HCT116 (cell line): Measurements from ENCODE around the gene PAX2.

Experiments used
- JUND ChIP-seq: IDR thresholded peaks from 2 replicates; pipeline ENCODE4 v1.6.1; 2012
- POLR2A ChIP-seq: IDR thresholded peaks from 2 replicates; pipeline ENCODE4 v1.7.0; 2011; ENCODE audit warnings: borderline replicate concordance; ENCODE audit not compliant: insufficient read depth, insufficient read length; ENCODE audit errors: extremely low read depth
- POLR2AphosphoS5 ChIP-seq: IDR thresholded peaks from 2 replicates; pipeline ENCODE4 v1.6.1; 2011; ENCODE audit warnings: mild to moderate bottlenecking, low read depth, low read length, moderate library complexity
- RAD21 ChIP-seq: IDR thresholded peaks from 2 replicates; pipeline ENCODE4 v1.6.1; 2012; ENCODE audit warnings: low read depth, mild to moderate bottlenecking
- SP1 ChIP-seq: IDR thresholded peaks from 2 replicates; pipeline ENCODE4 v1.6.1; 2012; ENCODE audit warnings: low read depth
- SRF ChIP-seq: IDR thresholded peaks from 2 replicates; pipeline ENCODE4 v1.6.1; 2012; ENCODE audit warnings: low read depth
- TF ChIP-seq, protein P1 (sequence below), 3 experiments: fragments of 200-600 bp in 1 of 3; sonication (generic) in 1 of 3; IDR thresholded peaks in 2 of 3; conservative IDR thresholded peaks in 1 of 3; 2 replicates each; pipeline ENCODE4 v1.5.1; 2012 to 2017; ENCODE audit warnings: low read depth in 2 of 3, low read length in 2 of 3, antibody characterized with exemption in 1 of 3, borderline replicate concordance in 1 of 3, control low read depth in 1 of 3, mild to moderate bottlenecking in 1 of 3, mixed read lengths in 1 of 3, mixed run types in 1 of 3, moderate library complexity in 1 of 3; ENCODE audit not compliant: insufficient read depth in 1 of 3
- TF ChIP-seq, protein P2 (sequence below): IDR thresholded peaks from 2 replicates; pipeline ENCODE4 v1.6.1; 2012

- TF ChIP-seq, protein P1, sequence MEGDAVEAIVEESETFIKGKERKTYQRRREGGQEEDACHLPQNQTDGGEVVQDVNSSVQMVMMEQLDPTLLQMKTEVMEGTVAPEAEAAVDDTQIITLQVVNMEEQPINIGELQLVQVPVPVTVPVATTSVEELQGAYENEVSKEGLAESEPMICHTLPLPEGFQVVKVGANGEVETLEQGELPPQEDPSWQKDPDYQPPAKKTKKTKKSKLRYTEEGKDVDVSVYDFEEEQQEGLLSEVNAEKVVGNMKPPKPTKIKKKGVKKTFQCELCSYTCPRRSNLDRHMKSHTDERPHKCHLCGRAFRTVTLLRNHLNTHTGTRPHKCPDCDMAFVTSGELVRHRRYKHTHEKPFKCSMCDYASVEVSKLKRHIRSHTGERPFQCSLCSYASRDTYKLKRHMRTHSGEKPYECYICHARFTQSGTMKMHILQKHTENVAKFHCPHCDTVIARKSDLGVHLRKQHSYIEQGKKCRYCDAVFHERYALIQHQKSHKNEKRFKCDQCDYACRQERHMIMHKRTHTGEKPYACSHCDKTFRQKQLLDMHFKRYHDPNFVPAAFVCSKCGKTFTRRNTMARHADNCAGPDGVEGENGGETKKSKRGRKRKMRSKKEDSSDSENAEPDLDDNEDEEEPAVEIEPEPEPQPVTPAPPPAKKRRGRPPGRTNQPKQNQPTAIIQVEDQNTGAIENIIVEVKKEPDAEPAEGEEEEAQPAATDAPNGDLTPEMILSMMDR (IDR thresholded peaks at IDR 0.05 in 2 of 3, conservative IDR thresholded peaks at IDR 0.05 in 1 of 3; ENCODE audit: borderline replicate concordance in 1 of 3, insufficient read depth in 1 of 3, low read depth in 2 of 3, low read length in 2 of 3) = no peak
- TF ChIP-seq RAD21 (no peak), POLR2AphosphoS5 (no peak), JUND (no peak), POLR2A (no peak), SP1 (no peak), SRF (no peak)
- TF ChIP-seq, protein P2, sequence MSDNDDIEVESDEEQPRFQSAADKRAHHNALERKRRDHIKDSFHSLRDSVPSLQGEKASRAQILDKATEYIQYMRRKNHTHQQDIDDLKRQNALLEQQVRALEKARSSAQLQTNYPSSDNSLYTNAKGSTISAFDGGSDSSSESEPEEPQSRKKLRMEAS = no peak
Measured at GRCh38 chr10:100709146-100710082, 36.0 kb upstream of the PAX2 start.
